GM19372 (cell line): ENCODE results near the gene NFATC4.
"Not testable (repeated sequence)": the region's sequence is repeated elsewhere in the genome, so short reads cannot be mapped to it uniquely, and the experiment has no call there.

ENCODE experiments used
- ATAC-seq: cut with Tn5 transposase; IDR thresholded peaks from one replicate; pipeline ENCODE4 v1.9.1; 2021; ENCODE audit warnings: mild to moderate bottlenecking, low read depth, moderate library complexity; ENCODE audit not compliant: unreplicated experiment

Gene NFATC4

DNA sequence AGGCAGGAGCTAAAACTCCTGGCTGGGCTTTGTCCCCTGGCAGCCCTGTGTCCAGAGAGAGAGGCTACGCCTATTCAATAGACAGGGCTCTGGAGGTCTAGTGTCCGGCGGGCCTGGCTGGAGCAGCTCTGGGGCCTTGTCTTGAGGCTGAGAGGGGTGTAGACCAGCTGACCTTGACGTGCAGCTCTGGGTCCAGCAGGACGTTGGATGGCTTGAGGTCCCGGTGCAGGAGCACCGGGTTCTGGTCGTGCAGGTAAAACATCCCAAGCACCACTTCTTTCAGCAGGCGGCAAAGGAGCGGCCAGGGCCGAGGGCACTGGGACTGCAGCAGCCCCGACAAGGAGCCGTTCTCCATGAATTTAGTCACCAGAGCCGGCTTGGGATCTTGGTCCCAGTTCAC is 29.1 kb upstream of the NFATC4 start:
- ATAC-seq, result no peak

DNA sequence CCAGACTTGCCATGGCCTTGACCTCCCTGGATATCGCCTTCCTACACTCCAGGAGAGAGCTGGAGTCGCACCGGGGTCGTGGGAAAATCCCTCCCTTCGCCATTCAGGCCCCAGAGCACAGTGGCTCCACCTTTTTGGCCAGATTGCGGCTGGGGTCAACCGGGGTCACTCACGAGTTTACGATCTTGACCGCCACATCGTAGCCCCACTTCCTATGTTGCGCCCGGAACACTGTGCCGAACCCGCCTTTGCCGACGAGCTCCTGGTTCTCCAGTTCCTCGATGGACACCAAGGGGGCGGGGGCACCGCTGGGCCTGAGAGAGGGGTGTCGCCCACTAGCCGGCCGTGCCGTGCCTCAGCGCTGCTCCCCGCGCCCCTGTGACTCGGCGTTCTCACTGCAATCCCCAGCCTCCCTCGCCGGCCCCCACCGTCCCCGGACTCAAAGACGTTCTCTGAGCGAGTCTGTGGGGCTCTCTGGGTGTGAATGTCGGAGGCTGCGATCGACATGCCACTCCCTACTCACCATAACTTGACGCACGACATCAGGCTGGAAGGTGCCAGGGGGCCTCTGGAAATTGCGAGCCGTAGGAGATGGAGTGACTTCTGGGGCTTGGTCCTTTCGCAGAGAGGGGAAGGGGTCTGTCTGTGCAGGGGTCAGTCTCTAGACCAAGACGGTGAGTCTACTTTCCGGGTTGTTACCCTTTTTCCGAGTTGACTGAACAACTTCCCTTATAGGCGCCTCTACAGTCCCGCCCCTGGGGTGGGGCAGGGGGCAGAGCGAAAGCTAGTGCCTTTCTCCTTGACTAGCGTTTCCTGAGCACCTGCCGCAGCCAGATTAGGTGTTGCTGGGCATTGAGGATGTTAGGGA is 28.5 kb upstream of the NFATC4 start, which contains the start of gene RIPK3:
RIPK3 (minus strand) TSS at position 708 of the 868 bp plus-strand sequence; CDS start at position 543, 165 bp downstream.
- ATAC-seq, result peak; percentile 90

DNA sequence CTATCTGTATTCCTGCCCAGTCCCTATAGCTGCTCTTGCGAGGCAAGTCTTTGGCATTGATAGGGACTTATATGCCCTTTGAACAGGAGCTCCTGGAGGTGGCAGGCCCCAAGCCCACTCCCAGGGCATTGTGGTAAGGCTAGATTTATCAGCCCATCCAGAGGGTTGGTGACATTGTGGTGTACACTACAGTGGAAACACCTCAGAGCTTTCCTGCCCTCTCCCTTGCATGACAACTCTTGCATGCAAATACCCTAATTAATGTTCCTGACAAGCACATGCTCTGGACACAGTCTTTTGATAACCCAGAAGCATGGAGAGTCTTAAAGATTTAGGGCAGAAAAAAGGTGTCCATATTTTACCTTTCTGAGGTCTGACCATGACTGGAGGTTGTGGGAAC is 27.4 kb upstream of the NFATC4 start:
- no peak for ATAC-seq

DNA sequence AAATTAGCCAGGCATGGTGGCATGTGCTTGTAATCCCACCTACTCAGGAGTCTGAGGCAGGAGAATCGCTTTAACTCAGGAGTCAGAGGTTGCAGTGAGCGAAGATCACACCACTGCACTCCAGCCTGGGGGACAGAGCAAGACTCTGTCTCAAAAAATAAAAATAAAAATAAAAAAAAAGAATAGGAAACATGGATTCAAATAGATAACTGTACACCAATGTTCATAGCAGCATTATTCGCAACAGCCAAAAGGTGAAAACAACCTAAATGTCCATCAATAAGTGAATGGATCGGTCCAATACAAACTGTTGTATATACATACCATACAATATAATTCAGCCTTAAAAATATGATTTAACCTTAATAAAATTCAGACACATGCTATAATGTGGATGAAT is 25.1 kb upstream of the NFATC4 start:
- no peak for ATAC-seq

DNA sequence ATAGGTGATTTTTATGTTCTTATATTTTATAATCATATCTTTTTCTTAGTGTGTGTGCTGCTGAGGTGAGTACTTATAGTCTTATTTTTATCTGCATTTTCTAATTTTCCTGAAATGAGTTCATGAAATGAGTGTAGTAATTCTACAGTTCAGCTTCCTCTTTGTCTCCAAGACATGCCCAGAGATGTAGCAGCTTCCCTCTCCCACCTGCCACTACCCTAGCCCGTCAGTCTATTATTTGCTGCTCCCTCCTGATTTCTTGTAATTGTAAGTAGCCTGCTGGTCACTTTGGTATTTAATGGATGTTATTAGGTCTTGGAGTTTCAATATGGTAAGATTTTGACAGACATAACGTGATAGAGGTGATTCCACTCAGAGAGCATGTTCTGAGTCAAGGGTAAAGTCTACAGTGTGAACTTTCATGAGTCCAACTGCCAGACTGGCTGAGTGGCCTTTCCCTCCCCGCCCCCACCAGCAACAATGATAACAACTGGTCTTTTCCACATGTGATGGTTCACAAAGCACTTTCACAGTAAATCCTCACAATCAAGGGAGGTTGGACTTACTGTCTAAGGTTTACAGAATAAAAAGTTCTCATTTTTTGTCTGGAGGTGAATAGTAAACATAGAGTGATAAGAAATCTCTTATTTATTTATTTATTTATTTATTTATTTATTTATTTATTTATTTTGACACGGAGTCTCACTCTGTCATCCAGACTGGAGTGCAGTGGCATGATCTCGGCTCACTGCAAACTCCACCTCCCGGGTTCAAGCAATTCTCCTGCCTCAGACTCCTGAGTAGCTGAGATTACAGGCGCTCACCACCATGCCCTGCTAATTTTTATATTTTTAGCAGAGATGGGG is 24.0 kb upstream of the NFATC4 start:
- no peak for ATAC-seq

DNA sequence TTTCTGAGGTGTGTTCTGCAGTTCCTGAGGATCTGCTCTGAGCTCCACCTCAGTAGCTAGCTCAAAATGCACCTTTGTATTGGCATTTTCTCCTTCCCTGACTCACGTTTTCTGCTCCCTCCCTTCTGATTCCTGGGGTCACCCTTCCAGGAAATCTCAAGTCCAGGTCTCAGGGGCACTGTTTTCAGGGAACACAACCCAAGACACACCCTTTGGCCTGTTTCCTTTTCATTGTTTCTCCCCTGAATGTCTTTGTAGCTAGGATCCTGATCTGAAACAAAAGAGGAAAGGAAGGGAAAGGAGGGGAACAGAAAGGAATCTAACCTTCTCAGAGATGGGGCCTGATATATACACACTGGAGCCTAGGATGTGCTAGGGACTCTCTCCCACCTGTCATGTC is 20.9 kb upstream of the NFATC4 start:
- no peak for ATAC-seq

DNA sequence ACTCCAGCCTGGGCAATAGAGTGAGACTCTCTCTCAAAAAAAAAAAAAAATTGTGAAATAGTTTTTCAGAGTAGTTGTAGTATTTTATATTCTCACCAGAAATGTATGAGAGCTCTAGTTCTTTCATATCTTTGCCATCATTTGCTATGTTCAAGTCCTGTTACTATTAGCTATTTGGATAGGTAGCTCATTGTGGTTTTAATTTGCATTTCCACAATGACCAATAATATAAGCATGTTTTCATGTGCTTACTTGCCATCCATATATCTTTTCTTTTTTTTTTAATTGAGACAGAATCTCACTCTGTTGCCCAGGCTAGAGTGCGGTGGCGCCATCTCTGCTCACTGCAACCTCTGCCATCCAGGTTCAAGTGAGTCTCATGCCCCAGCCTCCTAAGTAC is 19.8 kb upstream of the NFATC4 start:
- no peak for ATAC-seq

DNA sequence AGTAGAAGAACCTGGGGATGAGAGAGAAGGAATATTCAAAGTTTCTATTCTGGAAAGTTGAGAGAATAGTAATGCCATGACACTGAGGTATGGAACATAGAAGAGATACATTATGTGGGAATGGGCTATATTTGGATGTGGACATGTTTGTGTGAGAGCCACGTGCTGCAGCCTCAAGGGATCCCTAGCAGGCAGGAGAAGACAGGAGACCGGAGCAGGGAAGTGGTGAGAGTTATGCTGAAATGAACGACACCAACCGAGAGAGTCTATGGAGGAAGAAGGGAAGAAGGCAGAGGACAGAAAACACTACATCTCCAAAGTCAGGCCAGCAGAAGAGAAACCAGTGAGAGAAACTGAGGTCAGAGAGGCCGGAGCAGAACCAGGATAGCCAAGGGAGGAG is 18.2 kb upstream of the NFATC4 start:
- ATAC-seq, result no peak

DNA sequence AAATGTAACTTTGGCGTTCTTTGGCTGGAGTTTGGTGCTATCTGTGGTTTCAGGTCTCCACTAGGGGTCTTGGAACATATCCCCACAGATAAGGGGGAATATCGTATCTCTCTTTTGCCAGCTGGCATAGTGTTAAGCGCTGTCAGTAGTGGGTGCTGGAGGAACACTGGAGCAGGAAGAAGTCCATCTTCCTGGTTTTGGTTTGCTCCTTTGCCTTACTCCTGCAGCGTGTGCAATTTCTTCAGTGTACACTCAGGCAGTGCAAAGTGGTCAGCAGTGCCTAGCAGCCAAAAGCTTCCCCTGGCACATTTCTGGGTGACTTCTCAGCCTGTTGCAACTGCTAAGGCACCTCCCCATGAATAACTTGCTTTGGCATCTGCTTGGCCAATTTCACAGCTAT is 16.5 kb upstream of the NFATC4 start:
- ATAC-seq, result no peak

DNA sequence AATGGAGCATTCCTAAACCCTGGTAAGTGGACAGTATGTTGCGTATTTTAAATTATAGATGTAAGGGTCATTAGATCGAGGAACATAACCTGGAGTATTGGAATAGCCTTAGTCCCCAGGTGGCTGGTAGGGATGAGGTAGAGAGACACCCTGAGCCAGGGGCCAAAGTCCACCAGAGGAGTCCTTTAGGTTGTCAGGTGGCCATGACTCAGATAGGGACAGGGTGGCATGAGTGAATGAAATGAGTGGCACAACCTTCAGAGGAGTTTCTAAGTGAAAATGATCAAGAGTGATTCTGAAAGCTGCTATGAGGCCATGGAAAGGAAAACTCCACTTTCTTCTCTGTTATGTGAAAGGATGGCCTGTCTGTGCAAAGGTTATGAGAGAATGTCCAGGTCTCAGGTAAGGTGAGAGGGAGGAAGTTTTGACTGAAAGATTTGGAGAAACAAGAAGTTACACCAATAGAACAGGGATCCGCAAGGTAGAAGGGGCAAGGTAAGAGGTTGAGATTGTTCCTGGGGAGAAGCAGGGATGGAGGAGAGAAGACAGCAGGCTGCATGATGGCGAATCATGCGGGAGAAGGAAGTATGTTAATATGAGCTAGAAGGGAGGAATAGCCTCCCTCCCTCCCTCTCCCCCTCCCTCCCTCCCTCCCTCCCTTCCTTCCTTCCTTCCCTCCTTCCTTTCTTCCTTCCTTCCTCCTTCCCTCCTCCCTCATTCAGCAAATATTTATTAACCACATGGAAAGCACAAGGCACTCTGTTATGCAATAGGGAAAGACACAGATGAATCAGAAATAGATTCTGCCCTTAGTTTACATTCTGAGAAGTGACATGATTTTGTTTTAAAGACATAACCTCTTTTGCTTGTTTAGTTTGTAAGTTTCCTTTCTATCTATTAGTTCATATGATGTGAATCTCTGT is 14.2 kb upstream of the NFATC4 start:
- no peak for ATAC-seq

DNA sequence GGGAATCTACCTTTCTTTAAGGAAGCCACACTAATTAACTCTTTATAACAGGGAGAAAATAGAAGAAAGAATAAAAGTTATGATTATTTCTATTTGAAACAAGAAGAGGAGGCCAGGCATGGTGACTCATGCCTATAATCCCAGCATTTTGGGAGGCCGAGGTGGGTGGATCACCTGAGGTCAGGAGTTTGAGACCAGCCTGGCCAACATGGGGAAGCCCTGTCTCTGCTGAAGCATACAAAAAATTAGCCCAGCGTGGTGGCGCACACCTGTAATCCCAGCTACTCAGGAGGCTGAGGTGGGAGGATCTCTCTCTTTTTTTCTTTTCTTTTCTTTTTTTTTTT is 13.5 kb upstream of the NFATC4 start:
- not testable (repeated sequence) for ATAC-seq

DNA sequence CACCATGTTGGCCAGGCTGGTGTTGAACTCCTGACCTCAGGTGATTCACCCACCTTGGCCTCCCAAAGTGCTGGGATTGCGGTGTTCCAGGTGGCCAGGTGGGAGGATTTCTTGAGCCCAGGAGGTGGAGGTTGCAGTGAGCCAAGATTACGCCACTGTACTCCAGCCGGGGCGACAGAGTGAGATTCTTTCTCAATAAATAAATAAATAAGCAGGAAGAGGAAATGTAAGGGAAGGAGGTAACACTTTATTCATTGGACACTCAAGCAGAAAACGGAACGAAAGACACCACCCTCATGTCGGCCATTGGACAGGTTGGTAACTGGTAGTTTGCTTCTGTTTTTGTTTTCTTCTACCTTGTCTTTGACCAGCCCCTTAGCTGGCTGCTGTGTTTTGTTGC is 13.0 kb upstream of the NFATC4 start:
- ATAC-seq, result no peak

DNA sequence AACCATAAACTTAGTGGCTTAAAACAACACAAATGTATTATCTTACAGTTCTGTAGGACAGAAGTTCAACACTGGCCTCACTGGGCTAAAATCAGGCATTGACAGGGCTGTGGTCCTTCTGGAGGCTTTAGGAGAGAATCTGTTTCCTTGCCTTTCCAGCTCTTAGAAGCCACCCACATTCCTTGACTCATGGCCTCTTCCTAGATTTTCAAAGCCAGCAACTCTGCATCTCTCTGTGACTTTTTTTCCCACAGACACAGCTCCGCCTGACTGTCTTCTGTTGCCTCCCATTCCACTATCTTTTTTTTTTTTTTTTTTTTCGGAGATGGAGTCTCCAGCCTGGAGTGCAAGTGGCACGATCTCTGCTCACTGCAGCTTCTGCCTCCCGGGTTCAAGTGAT is 11.8 kb upstream of the NFATC4 start:
- no peak for ATAC-seq

DNA sequence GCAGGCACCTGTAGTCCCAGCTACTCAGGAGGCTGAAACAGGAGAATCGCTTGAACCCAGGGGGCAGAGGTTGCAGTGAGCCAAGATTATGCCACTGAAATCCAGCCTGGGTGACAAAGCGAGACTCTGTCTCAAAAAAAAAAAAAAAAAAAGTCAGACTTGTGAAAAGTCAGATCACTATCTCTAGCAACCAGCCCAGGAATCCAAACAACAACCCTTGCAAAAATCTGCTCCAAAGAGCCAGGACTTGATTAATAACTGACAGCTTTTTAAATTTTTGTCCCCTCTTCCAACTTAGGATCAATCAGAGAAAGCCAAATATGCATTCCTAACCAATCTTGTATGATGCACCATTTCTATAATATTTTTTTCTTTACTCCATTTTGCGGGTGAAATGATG is 7.7 kb upstream of the NFATC4 start:
- no peak for ATAC-seq

DNA sequence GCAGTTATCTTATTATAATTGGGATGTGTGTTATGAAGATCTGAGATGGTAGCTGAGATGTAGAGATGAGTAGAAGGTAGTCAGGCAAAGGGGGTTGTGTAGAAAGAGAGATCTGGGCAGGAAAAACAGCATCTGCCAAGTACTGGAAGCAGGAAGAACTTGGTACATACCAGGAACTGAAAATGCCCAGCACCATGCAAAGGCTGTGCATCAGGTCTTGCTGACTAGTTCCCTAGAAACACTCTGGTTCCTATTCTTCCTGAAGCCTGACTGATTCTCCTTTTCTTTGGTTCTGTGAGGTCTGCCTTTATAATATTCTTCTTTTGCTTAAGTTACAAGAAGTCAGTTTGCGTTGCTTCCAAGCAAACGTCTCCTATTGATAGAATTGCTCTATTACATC is 6.7 kb upstream of the NFATC4 start:
- no peak for ATAC-seq

DNA sequence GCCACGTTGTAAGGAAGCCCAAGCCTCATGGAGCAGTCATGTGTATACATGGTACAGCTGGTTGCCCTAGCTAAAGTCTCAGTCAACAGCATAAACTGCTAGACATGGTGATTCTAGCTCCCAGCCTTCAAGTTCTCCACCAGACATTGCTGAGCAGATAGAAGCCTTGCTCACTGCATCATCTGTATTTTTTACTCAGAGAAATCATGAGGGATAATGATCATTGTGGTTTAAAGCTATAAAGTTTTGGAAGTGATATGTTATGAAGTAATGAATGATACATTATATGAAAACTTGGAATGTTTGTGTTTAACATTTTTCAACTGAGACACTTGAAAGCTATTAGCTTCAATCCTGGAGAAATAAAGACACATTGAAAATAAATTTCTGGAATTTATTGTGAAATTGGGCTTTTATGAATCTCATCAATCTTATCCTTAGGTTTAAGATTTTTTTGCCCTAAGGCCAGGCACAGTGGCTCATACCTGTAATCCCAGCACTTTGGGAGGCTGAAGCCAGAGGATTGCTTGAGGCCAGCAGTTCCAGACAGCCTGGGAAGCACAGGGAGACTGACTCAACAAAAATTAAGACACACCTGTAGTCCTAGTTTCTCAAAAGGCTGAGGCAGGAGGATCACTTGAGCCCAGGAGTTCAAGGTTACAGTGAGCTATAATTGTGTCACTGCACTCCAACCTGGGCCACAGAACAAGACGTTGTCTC is 5.6 kb upstream of the NFATC4 start:
- no peak for ATAC-seq

DNA sequence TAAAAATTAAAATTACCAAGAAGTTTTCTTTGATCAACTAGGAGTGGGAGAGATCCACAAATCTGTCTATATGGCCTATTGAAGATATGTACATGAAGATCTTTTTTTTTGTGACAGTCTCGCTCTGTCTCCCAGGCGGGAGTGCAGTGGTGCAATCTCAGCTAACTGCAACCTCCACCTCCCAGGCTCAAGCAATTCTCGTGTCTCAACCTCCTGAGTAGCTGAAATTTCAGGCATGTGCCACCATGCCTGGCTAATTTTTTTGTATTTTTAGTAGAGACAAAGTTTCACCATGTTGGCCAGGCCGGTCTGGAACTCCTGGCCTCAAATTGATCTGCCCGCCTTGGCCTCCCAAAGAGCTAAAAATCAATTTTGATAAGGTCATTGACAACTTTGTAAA is 4.6 kb upstream of the NFATC4 start:
- ATAC-seq, result no peak

DNA sequence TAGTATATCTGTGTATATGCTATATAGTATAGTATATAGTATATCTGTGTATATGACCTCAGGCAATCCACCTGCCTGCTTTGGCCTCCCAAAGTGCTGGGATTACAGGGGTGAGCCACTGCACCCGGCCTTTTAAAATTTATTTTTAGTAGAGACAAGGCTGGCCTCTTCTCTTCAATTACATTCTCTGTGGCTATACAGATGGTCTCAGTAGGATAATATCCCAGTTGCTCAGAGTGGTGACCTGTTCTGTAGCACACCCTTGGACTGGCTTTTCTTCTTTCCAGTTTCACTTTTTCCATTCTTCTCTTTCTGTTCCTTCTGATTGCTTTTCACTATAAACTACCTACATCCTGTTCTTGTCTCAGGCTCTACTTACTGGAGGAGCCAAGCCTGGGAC is 3.1 kb upstream of the NFATC4 start:
- no peak for ATAC-seq

DNA sequence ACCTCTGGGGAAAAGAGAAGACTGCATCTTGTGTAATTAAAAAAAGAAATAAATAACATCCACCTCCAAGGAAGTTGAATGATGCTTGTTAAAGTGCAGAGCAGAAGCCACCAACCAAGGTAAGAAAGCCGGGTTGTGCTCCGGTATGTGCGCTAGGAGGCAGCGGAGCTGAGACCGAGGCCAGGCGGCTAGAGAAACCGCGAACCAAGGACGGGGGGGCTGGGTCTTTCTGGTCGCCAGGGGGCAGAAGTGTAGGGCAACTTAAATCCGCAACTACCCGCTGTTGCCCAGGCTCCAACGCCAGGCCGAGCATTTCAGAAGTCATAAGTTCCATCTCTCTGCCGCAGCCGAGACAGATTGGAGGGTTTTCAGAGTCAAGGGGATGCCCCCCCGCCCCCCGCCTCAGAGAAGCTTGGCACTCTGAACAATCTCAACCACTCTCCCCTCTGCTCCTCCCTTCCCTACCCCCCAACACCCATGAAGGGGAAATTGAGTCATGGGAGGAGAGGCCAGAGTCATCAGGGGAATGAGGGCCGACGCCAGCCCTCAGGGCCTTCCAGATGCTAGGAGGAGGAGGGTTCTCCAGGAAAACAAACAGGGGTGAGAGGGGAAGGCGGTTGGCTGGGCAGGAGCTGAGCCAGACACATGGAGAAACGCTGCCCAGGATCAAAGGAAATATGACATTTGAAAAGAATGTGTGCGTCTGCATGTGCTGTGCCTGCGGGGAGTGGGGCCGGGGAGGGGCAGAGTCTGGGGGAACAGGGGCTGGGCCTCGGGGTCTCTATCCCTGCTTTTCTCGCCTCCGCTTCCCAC is 2.2 kb upstream of the NFATC4 start:
- no peak for ATAC-seq
